ENCODE results near the gene LCE1C. TPM values are rescaled to one million over a fixed set of nuclear protein-coding genes. Genes with fewer than 3 reads are reported as not detected.

The LCE1C gene
- total and polyA plus RNA-seq, 11 donors = not detected

DNA sequence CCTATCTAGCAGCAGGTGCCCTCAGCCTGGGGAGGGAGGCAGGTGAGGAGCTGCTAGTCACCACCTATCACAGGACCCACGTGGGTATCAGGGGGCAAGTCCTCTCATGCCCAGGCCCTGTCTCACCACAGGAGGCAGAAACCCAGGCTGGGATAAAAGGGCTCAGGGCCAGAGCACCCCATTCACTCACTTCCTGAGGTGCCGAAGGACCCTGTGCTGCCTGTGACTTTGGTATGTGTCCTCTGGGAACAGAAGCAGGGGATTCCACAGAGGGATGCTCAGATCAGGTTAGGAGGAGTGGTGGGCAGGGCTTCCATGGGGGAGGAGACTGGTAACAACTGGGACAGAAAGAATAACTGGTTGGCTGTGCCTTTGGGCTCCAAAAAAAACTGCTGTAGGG lies 20.4 kb downstream of the LCE1C start, which contains the start of gene LCE1E:
Gene LCE1E (plus strand): TSS at position 181 of the 400 bp plus-strand sequence. CDS start 1,043 bp downstream, outside the sequence.
- H3K27ac ChIP-seq = no peak within 1 kb of the TSS
- H3K9me3 ChIP-seq = no peaks in the 10 kb centered on the region
- no peak for TF ChIP-seq POLR2A (IDR thresholded peaks at IDR 0.05)
- TF ChIP-seq, protein P1, sequence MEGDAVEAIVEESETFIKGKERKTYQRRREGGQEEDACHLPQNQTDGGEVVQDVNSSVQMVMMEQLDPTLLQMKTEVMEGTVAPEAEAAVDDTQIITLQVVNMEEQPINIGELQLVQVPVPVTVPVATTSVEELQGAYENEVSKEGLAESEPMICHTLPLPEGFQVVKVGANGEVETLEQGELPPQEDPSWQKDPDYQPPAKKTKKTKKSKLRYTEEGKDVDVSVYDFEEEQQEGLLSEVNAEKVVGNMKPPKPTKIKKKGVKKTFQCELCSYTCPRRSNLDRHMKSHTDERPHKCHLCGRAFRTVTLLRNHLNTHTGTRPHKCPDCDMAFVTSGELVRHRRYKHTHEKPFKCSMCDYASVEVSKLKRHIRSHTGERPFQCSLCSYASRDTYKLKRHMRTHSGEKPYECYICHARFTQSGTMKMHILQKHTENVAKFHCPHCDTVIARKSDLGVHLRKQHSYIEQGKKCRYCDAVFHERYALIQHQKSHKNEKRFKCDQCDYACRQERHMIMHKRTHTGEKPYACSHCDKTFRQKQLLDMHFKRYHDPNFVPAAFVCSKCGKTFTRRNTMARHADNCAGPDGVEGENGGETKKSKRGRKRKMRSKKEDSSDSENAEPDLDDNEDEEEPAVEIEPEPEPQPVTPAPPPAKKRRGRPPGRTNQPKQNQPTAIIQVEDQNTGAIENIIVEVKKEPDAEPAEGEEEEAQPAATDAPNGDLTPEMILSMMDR (IDR thresholded peaks at IDR 0.05) = no peak
- peaks cover 0 to 23% (median 0%) of the 10 kb centered on the region in 9 donors for H3K27me3 ChIP-seq
- H3K4me1 ChIP-seq = no peaks in the 10 kb centered on the region
- H3K36me3 ChIP-seq = no peaks in the 10 kb centered on the region
- 25 to 41% (median 28%) methylated on average over 2 of the region's 2 CpGs for WGBS, 4 donors
- intact Hi-C loops (cut with DNase I) = no loop called here
- no peak within 1 kb of the TSS for H3K4me3 ChIP-seq
- ATAC-seq (no peak), DNase-seq (no peak)

DNA sequence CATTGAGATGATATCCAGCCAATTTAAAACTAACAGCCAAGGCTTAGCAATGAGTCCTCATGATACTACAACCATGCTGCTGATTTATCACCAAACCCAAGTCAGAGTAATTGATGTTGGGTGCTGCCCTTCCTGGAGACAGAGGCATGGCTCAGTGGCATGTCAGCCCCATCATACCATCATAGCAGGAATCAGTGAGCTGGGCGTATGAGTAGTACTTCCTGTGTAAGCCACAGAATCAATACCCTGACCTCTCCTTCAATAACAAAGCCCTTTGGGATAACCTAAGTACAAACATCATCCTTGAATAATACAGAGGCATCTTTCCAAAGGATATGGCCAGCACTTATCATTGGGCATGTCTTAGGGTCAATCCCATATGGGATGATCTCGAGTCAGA lies 23.4 kb downstream of the LCE1C start:
- H3K9me3 ChIP-seq = no peaks in the 10 kb centered on the region
- DNase-seq = no peak
- no peaks in the 10 kb centered on the region for H3K36me3 ChIP-seq
- intact Hi-C loops (cut with DNase I) = no loop called here
- no peak for ATAC-seq
- WGBS, 4 donors = 45 to 60% (median 48%) methylated on average over 2 of the region's 2 CpGs
- H3K27me3 ChIP-seq = peaks cover 0 to 23% (median 0%) of the 10 kb centered on the region in 9 donors
- no peak overlapping the region for H3K4me3 ChIP-seq
- H3K4me1 ChIP-seq = no peaks in the 10 kb centered on the region
- TF ChIP-seq POLR2A (IDR thresholded peaks at IDR 0.05) = no peak
- TF ChIP-seq, protein P1 (IDR thresholded peaks at IDR 0.05) = no peak
- no peak overlapping the region for H3K27ac ChIP-seq

DNA sequence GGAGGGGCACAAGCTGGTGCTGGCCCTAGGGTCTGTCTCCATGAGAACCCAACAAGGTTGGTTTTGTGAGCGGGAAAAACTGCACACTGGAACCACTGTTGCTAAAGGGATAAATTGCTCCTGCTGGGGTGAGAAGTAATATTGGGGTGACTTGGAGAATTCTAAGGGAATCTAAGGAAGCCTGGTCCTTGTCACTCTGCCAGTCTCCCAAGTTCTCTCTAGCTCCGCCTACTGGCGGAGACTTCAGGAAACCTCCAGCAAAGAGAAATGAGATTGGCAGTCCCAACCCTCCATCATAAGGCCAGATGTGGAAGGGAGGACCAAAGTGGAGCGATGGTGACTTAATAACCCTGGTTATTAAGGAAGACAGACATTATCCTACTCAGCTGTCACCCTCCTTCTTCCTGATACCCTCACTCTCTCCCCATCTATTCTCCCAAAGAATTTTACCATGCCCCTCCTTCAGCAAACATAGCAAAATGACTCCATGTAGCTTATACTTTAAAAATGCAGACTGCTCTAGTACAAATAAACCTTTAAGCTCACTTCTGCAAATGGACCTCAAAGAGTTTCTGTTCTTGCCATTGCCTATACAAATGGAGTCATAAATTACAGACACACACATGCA lies 28.8 kb downstream of the LCE1C start:
- H3K27ac ChIP-seq = no peak overlapping the region
- no peak for DNase-seq
- H3K27me3 ChIP-seq = peaks cover 0 to 4% (median 0%) of the 10 kb centered on the region in 9 donors
- peaks cover 0 to 5% (median 0%) of the 10 kb centered on the region in 12 donors for H3K9me3 ChIP-seq
- TF ChIP-seq, protein P1 (IDR thresholded peaks at IDR 0.05) = no peak
- TF ChIP-seq POLR2A (IDR thresholded peaks at IDR 0.05) = no peak
- H3K36me3 ChIP-seq = no peaks in the 10 kb centered on the region
- WGBS, 4 donors = 39 to 58% (median 45%) methylated on average over 4 of the region's 4 CpGs
- no peaks in the 10 kb centered on the region for H3K4me1 ChIP-seq
- no peak for ATAC-seq
- no peak overlapping the region for H3K4me3 ChIP-seq
- intact Hi-C loops (cut with DNase I) = no loop called here

DNA sequence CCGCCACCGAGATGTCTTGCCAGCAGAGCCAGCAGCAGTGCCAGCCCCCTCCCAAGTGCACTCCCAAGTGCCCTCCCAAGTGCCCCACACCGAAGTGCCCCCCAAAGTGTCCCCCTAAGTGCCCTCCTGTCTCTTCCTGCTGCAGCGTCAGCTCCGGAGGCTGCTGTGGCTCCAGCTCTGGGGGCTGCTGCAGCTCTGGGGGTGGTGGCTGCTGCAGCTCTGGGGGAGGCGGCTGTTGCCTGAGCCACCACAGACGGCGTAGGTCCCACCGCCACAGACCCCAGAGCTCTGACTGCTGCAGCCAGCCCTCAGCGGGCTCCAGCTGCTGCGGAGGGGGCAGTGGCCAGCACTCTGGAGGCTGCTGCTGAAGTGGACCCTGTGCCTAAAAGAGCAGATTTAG lies 30.1 kb downstream of the LCE1C start:
- H3K9me3 ChIP-seq = peaks cover 0 to 5% (median 0%) of the 10 kb centered on the region in 12 donors
- intact Hi-C loops (cut with DNase I) = no loop called here
- WGBS, 4 donors = 60 to 76% (median 70%) methylated on average over 2 to 11 of the region's 11 CpGs
- H3K36me3 ChIP-seq = no peaks in the 10 kb centered on the region
- no peaks in the 10 kb centered on the region for H3K27me3 ChIP-seq
- TF ChIP-seq POLR2A (IDR thresholded peaks at IDR 0.05) = no peak
- TF ChIP-seq, protein P1 (IDR thresholded peaks at IDR 0.05) = no peak
- ATAC-seq (no peak), DNase-seq (no peak)
- H3K4me1 ChIP-seq = no peaks in the 10 kb centered on the region
- no peak overlapping the region for H3K4me3 ChIP-seq
- H3K27ac ChIP-seq = no peak overlapping the region
